Measurements from ENCODE around the gene BSCL2.
"Not testable (repeated sequence)": the region's sequence is repeated elsewhere in the genome, so short reads cannot be mapped to it uniquely, and the experiment has no call there.

BSCL2 gene

DNA sequence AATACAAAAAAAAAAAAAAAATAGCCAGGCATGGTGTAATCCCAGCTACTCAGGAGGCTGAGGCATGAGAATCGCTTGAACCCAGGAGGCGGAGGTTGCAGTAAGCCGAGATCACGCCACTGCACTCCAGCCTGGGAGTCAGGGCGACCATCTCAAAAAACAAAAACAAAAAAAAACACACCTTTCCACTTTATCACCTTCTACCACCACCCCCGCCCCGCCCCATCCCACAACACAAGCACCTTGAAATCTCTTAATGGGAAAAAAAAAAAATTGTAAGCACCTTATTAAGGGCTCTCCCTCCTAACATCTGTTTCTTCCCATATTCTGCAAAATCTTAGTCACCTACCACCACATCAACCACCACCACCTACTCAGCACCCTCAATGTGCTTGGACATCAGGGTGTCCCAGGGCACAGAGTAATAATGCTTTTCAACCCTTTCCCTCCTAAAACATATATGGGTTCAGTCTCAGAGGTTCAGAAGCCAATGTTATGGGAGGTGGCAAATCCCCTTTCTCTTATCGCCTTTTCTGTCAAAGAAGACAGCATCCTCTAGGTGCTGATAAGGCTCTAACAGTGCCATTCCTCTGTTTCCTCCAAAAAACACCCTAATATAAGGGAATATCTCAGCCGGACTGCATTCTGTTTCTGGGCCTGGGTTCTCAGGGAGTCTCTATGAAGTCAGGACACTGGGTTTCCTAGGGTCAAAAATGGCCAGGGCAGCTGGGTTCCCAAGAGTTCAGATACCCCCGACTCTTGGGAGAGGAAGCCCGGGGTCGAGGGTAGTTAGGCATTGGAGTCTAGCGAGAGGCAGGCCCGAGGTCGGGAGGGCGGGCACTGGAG is 54.8 kb downstream of the BSCL2 start:
- DNase-seq = peak; percentile 78

GRCh38 chr11:62650283-62650682 is 56.9 kb downstream of the BSCL2 start:
- not testable (repeated sequence) for DNase-seq

DNA sequence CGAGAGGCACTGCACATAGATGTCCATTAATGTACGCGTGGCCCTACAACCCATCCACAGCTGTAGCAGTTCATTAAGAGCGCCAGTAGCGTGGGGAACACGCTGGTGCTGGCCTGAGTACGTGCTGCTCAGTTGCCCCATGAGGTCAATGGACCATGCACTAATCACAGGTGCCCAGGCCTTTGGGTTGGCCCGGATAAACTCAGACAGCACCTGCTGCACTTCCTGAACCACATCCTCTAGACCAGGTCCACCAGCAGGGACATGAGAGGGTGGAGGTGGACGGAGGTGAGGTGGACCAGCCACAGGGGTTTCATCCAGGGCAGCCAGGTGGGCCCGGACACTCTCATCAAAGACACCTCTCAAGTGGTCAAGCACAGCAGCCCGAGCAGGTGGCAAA is 57.7 kb downstream of the BSCL2 start:
- DNase-seq = no peak

- DNase-seq = no peak
Measured at GRCh38 chr11:62648967-62649364, 58.3 kb downstream of the BSCL2 start.

DNA sequence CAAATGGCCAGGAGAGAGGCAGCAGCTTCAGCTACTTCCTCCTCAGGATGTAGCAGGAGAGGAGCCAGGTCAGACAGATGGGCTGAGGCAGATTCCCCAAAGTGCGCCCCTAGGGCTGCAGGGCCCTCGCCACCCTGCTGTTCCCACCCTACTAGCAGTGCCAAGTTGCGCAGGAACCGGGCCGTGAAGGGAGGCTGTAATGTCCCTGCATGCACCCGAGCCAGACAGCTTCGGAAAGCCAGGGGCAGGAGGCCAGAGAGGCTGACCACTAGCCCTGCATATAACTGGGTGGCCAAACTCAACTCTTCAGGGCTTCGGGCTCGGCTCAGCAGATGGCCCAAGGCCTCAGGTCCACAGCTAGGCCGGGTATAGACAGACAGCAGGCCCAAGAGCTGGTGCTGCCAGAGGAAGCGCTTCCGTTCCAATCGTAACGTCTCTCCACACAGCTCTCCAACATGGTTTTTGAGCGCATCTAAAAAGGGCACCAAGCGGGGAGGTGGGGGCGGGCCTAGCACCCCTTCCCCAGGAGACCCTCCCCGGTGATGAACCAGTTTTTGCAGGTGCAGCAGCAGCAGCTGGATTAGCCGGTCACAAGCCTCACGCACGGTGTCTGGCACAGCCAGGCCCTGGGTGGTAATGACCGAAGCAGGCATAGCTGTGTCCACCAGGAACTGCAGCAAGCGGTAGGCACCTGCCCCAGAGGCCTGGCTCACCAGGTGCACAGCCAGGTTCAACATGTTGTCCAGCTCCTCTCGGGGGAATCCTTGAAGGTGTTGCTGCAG is 58.8 kb downstream of the BSCL2 start:
- no peak for DNase-seq

DNA sequence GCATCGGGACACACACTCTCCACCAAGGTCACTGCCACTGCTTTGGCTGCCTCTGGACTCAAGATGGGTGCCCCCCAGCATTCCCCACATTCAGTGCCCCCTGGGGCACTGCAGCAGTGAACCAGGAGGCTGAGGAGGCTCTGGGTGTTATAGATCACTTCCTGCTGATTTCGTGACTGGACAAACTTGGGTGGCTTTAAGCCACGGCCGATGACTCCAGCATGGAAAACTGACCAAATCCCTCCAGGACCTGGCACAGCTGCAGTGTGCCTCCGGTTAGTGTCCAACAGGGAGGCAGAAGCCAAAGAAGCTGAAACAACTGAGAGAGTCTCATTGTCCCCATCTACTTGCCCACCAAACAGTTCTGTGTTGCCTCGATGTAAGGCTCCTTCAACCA is 59.6 kb downstream of the BSCL2 start:
- DNase-seq = no peak

- no peak for DNase-seq
Measured at GRCh38 chr11:62646825-62647608, 60.2 kb downstream of the BSCL2 start.

GRCh38 chr11:62645946-62646824 is 61.0 kb downstream of the BSCL2 start, which contains the start of gene GANAB:
TSS of gene GANAB (minus strand) at chr11:62646613. CDS start at chr11:62646599, 14 bp downstream.
- peak; percentile 99 for DNase-seq

GRCh38 chr11:62645671-62645945 is 61.6 kb downstream of the BSCL2 start:
- no peak for DNase-seq

GRCh38 chr11:62644220-62644619 is 63.0 kb downstream of the BSCL2 start:
- no peak for DNase-seq
